Testis (tissue), 3 donors: ENCODE measurements around the gene GPC3. TPM values are rescaled to one million over a fixed set of nuclear protein-coding genes. Genes with fewer than 3 reads are reported as not detected.
A peak's percentile ranks its signal among the peaks of the same experiment; 100 is the strongest.

Source experiments
- DNase-seq: peaks from one replicate; pipeline ENCODE4 v3.0.0-alpha.2; 2019
- H3K27ac ChIP-seq, 2 donors: fragments of 200-600 bp; sonication (generic); one replicate each; pipeline ENCODE4 v1.5.1; 2019
- H3K27me3 ChIP-seq: fragments of 200-600 bp; sonication (generic); one replicate; pipeline ENCODE4 v1.5.1; 2019
- H3K36me3 ChIP-seq: fragments of 200-600 bp; sonication (generic); one replicate; pipeline ENCODE4 v1.5.1; 2017; ENCODE audit warnings: low read depth; ENCODE audit errors: missing control alignments
- H3K4me1 ChIP-seq: fragments of 200-600 bp; sonication (generic); one replicate; pipeline ENCODE4 v1.5.1; 2019
- H3K4me3 ChIP-seq, 2 donors: fragments of 200-600 bp; sonication (generic); one replicate each; pipeline ENCODE4 v1.5.1; 2017 to 2019
- H3K9me3 ChIP-seq: fragments of 200-600 bp; sonication (generic); one replicate; pipeline ENCODE4 v1.5.1; 2017
- CTCF ChIP-seq, 3 experiments: fragments of 450-650 bp in 2 of 3; fragments of 200-600 bp in 1 of 3; sonication (generic) in 1 of 3; IDR thresholded peaks; one replicate each; pipeline ENCODE4 v1.5.1; 2016 to 2019; ENCODE audit warnings: antibody characterized with exemption in 3 of 3, mild to moderate bottlenecking in 2 of 3, moderate library complexity in 1 of 3
- POLR2A ChIP-seq: fragments of 450-650 bp; IDR thresholded peaks from one replicate; pipeline ENCODE4 v1.6.1; 2017; ENCODE audit warnings: antibody characterized with exemption, mild to moderate bottlenecking, moderate library complexity
- WGBS, 2 donors: methylation state at CpG; one replicate each; pipeline ENCODE4 v1.1.5; 2018; 5-methylcytosine and 5-hydroxymethylcytosine counted together
- intact Hi-C: fragments of 100-400 bp; cut with DNase I; formaldehyde crosslinking; loops from one replicate; pipeline ENCODE4 v1.15.1; 2023; ENCODE audit warnings: low total_unique reads
- polyA plus RNA-seq: library from polyadenylated mRNA; stranded (reverse); fragments of 350-450 nt; fragmentation: Illumina TruSeq; extraction: RNeasy Lipid Tissue Mini Kit (QIAGEN cat#74804); gene quantifications from one replicate; pipeline ENCODE4 v1.2.3, GENCODE V29; 2014; ENCODE audit warnings: low read depth, low replicate concordance; ENCODE audit not compliant: insufficient read depth
- total RNA-seq, 2 donors: library from RNA; depleted of rRNA; stranded (reverse); fragments of >200 nt; gene quantifications; one replicate each; pipeline ENCODE4 v1.2.3, GENCODE V29; 2016

The GPC3 gene
- total and polyA plus RNA-seq, 3 donors from 2014 or later: 4.9 to 12.9 (median 5.4) TPM

GRCh38 chrX:133709501-133709900 lies 275.9 kb downstream of the GPC3 start:
- Histone ChIP-seq H3K27me3 (no peaks in the 10 kb centered on the region), H3K36me3 (no peaks in the 10 kb centered on the region), H3K4me1 (no peaks in the 10 kb centered on the region), H3K27ac (no peak overlapping the region), H3K9me3 (no peaks in the 10 kb centered on the region), H3K4me3 (no peak overlapping the region)
- DNase-seq: no peak
- no peak for TF ChIP-seq POLR2A
- no peak for TF ChIP-seq CTCF (IDR thresholded peaks at IDR 0.05)
- WGBS, 2 donors: 92 to 94% methylated on average over 1 of the region's 1 CpG
- intact Hi-C loops: no loop called here

- H3K27me3 ChIP-seq: no peaks in the 10 kb centered on the region
- no peak overlapping the region for H3K27ac ChIP-seq
- TF ChIP-seq CTCF (IDR thresholded peaks at IDR 0.05): no peak
- no peak for TF ChIP-seq POLR2A
- H3K4me3 ChIP-seq: no peak overlapping the region
- DNase-seq: no peak
- no peaks in the 10 kb centered on the region for H3K9me3 ChIP-seq
- H3K4me1 ChIP-seq: no peaks in the 10 kb centered on the region
- 90 to 100% methylated on average over 1 of the region's 1 CpG for WGBS, 2 donors
- no peaks in the 10 kb centered on the region for H3K36me3 ChIP-seq
- intact Hi-C loops: no loop called here
Observed at GRCh38 chrX:133706890-133707289, 278.5 kb downstream of the GPC3 start.

- Histone ChIP-seq H3K4me1 (no peaks in the 10 kb centered on the region), H3K27ac (no peak overlapping the region), H3K27me3 (no peaks in the 10 kb centered on the region), H3K9me3 (no peaks in the 10 kb centered on the region), H3K36me3 (no peaks in the 10 kb centered on the region), H3K4me3 (no peak overlapping the region)
- intact Hi-C loops: no loop called here
- no peak for TF ChIP-seq CTCF (IDR thresholded peaks at IDR 0.05)
- TF ChIP-seq POLR2A: no peak
- DNase-seq: no peak
Observed at GRCh38 chrX:133702230-133702629, 283.2 kb downstream of the GPC3 start.

- intact Hi-C loops: no loop called here
Observed at GRCh38 chrX:133699023-133699728, 286.2 kb downstream of the GPC3 start.

More at GRCh38 chrX:133699023-133699728, 286.2 kb downstream of the GPC3 start:
- no peak overlapping the region for H3K27ac ChIP-seq
- H3K4me1 ChIP-seq: no peaks in the 10 kb centered on the region
- no peaks in the 10 kb centered on the region for H3K9me3 ChIP-seq
- no peaks in the 10 kb centered on the region for H3K27me3 ChIP-seq
- no peaks in the 10 kb centered on the region for H3K36me3 ChIP-seq
- DNase-seq: peak; percentile 16
- TF ChIP-seq CTCF (IDR thresholded peaks at IDR 0.05) (no peak), POLR2A (no peak)
- no peak overlapping the region for H3K4me3 ChIP-seq
- 69 to 73% methylated on average over 6 to 7 of the region's 7 CpGs for WGBS, 2 donors
